Measurements from ENCODE around the gene LRRC18. TPM values are rescaled to one million over a fixed set of nuclear protein-coding genes. Genes with fewer than 3 reads are reported as not detected.

Gene LRRC18
- total and polyA plus RNA-seq, 9 of the 15 experiments (the other 6 are each of a cell fraction or from before 2014, with no cell fraction given) = not detected

DNA sequence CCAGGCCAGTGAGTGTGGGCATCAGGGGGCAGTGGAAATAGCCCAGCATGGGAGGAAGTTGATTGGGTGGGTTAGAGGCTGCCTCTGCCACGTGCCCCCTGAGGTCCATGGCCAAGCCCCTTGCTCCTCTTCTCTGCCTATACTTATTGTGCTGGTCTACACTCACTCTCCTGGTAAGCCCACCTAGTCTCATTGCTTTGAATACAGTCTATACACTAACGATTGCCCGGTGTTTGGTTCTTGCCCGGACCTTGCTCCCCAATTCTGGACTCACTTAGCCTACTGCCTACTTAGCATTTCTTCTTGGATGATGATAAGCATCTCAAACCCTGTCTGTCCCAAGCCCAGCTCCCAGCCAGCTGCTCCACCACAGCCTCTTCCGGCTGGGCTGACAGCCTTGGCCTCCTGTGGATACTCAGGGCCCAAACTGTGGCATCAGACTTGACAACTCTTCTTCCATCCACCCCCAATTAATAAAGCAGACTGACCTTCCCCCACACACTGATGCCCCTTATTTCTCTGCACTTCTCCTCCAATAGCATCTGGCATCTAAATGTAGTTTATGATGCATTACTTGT lies 10.1 kb downstream of the LRRC18 start:
- H3K27me3 ChIP-seq (ENCODE audit: control insufficient read depth in 2 of 2, insufficient read depth in 2 of 2, low read length in 2 of 2) = peaks cover 29 to 53% of the 10 kb centered on the region in 2 experiments
- no peak overlapping the region for H3K9ac ChIP-seq (ENCODE audit: insufficient read depth in 1 of 2, low read depth in 2 of 2, low read length in 2 of 2)
- no peaks in the 10 kb centered on the region for H4K20me1 ChIP-seq (replicated peaks; ENCODE audit: control insufficient read depth, insufficient read depth, low read length)
- FAIRE-seq (no peak), DNase-seq (ENCODE audit: extremely low read depth in 1 of 4, low spot score in 3 of 4) (no peak), ATAC-seq (no peak)
- in situ Hi-C loops (cut with MboI) = no loop called here
- TF ChIP-seq KLF1 (tag; IDR thresholded peaks at IDR 0.05) = no peak
- no peak for TF ChIP-seq NR3C1 (CRISPR knock-in tag; IDR thresholded peaks at IDR 0.05)
- TF ChIP-seq HDAC1 (IDR thresholded peaks at IDR 0.05) = no peak
- TF ChIP-seq ZNF561 (CRISPR knock-in tag; conservative IDR thresholded peaks at IDR 0.05) = no peak
- TF ChIP-seq, protein P1, sequence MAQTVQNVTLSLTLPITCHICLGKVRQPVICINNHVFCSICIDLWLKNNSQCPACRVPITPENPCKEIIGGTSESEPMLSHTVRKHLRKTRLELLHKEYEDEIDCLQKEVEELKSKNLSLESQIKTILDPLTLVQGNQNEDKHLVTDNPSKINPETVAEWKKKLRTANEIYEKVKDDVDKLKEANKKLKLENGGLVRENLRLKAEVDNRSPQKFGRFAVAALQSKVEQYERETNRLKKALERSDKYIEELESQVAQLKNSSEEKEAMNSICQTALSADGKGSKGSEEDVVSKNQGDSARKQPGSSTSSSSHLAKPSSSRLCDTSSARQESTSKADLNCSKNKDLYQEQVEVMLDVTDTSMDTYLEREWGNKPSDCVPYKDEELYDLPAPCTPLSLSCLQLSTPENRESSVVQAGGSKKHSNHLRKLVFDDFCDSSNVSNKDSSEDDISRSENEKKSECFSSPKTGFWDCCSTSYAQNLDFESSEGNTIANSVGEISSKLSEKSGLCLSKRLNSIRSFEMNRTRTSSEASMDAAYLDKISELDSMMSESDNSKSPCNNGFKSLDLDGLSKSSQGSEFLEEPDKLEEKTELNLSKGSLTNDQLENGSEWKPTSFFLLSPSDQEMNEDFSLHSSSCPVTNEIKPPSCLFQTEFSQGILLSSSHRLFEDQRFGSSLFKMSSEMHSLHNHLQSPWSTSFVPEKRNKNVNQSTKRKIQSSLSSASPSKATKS (CRISPR knock-in tag; IDR thresholded peaks at IDR 0.05) = no peak
- no peak for TF ChIP-seq KAT7 (CRISPR knock-in tag; IDR thresholded peaks at IDR 0.05; ENCODE audit: borderline replicate concordance)
- no peak for TF ChIP-seq ZEB2 (IDR thresholded peaks at IDR 0.05)
- TF ChIP-seq MBD2 (IDR thresholded peaks at IDR 0.05; ENCODE audit: borderline replicate concordance, low read depth) = no peak
- TF ChIP-seq XRCC3 (IDR thresholded peaks at IDR 0.05) = no peak
- no peak for TF ChIP-seq CHD2 (IDR thresholded peaks at IDR 0.05; ENCODE audit: low read depth, low read length)
- TF ChIP-seq ZNF707 (CRISPR knock-in tag; conservative IDR thresholded peaks at IDR 0.05) = no peak
- no peak overlapping the region for H3K27ac ChIP-seq (ENCODE audit: extremely low read depth, low read depth, low read length)
- CTCF ChIA-PET (ENCODE audit: low intra/inter-chr PET ratio) = no interaction called here
- H3K4me2 ChIP-seq (ENCODE audit: insufficient read depth, low read length) = no peak overlapping the region
- no peaks in the 10 kb centered on the region for H3K9me3 ChIP-seq (replicated peaks; ENCODE audit: control insufficient read depth, insufficient read depth, low read depth, low read length)
- intact Hi-C loops (cut with micrococcal nuclease) = loop anchor here (10.0 kb wide), 1 partner anchor 265 kb away; no protein-coding TSS in a partner anchor
- no peak overlapping the region for H3K4me3 ChIP-seq
- H3K9me1 ChIP-seq (ENCODE audit: control insufficient read depth, insufficient read depth, low read length) = no peaks in the 10 kb centered on the region
- POLR2A ChIA-PET = no interaction called here
- H3K4me1 ChIP-seq (replicated peaks in 1 of 2; ENCODE audit: control insufficient read depth in 2 of 2, insufficient read depth in 2 of 2, low read length in 2 of 2) = no peaks in the 10 kb centered on the region; a peak in 1 of 5 replicates
- no peaks in the 10 kb centered on the region for H3K79me2 ChIP-seq (ENCODE audit: control insufficient read depth, insufficient read depth, low read length)
- no peak overlapping the region for H2AFZ ChIP-seq (ENCODE audit: low read depth, low read length)
- H3K36me3 ChIP-seq (ENCODE audit: control insufficient read depth, insufficient read depth, low read length) = no peaks in the 10 kb centered on the region
- BruUV-seq (replicated peaks) = no TSS peak
- WGBS (ENCODE audit: insufficient coverage, low coverage, missing lambda C conversion rate) = 3% methylated on average over 5 of the region's 5 CpGs

Data from K562 (cell line).